Endothelial cell of umbilical vein (primary cell): ENCODE results near the gene PGAP3. TPM values are rescaled to one million over a fixed set of nuclear protein-coding genes. Genes with fewer than 3 reads are reported as not detected.

ENCODE experiments used
- BruUV-seq: library from RNA; stranded (reverse); fragments of 400-500 nt; replicated peaks from 2 replicates; lab custom pipeline; 2021; lab: Mats Ljungman, UMichigan
- CTCF ChIA-PET: fragments of 300-600, 350-600 bp; sonication (Branson Sonifier 250); formaldehyde crosslinking; loops from one replicate; lab custom pipeline; 2021; ENCODE audit warnings: antibody characterized with exemption, inconsistent platforms; lab: Charles Lee
- POLR2A ChIA-PET: fragments of 300-600, 350-600 bp; sonication (Branson Sonifier 250); formaldehyde crosslinking; loops from one replicate; lab custom pipeline; 2021; ENCODE audit warnings: antibody characterized with exemption, inconsistent platforms; lab: Charles Lee
- DNase-seq: peaks from one replicate; pipeline ENCODE4 v3.0.0-alpha.2; 2011; ENCODE audit warnings: low read depth, low spot score
- FAIRE-seq: peaks from 2 replicates; lab custom pipeline; 2011; peaks lifted over from hg19 to GRCh38; lab: Jason Lieb, UNC
- H2AFZ ChIP-seq: 2 replicates; pipeline ENCODE4 v1.6.0; 2012; ENCODE audit warnings: low read depth, low read length, control low read depth, inconsistent platforms
- H3K27ac ChIP-seq: 2 replicates; pipeline ENCODE4 v1.5.1; 2011; ENCODE audit warnings: low read depth, mild to moderate bottlenecking, control low read depth, low read length, moderate library complexity; ENCODE audit not compliant: insufficient read depth
- H3K27me3 ChIP-seq, 2 experiments: 2 replicates each; pipeline versions ENCODE4 v1.6.0 to v1.6.1; 2011; ENCODE audit warnings: low read length in 2 of 2, mixed read lengths in 1 of 2; ENCODE audit not compliant: control insufficient read depth in 2 of 2, insufficient read depth in 2 of 2
- H3K36me3 ChIP-seq, 2 experiments: 2 replicates in 1 of 2; 3 replicates in 1 of 2; pipeline ENCODE4 v1.5.1; 2011; ENCODE audit warnings: low read length in 2 of 2, mild to moderate bottlenecking in 1 of 2, moderate library complexity in 1 of 2; ENCODE audit not compliant: control insufficient read depth in 2 of 2, insufficient read depth in 2 of 2; ENCODE audit errors: extremely low read depth in 1 of 2
- H3K4me1 ChIP-seq: 3 replicates; pipeline ENCODE4 v1.5.1; 2011; ENCODE audit warnings: mild to moderate bottlenecking, low read length; ENCODE audit not compliant: control insufficient read depth, insufficient read depth; ENCODE audit errors: extremely low read depth
- H3K4me2 ChIP-seq: 2 replicates; pipeline ENCODE4 v1.6.1; 2011; ENCODE audit warnings: low read length, control low read depth, mixed read lengths; ENCODE audit not compliant: insufficient read depth
- H3K4me3 ChIP-seq, 3 experiments: fragments of 200-600 bp in 1 of 3; sonication (generic), shearing (Covaris generic) in 1 of 3; replicated peaks in 1 of 3; 2 replicates each; pipeline ENCODE4 v1.5.1; 2011 to 2016; ENCODE audit warnings: control low read depth in 3 of 3, low read length in 3 of 3, mild to moderate bottlenecking in 2 of 3, inconsistent platforms in 1 of 3, low read depth in 1 of 3, moderate library complexity in 1 of 3; ENCODE audit not compliant: insufficient read depth in 1 of 3
- H3K79me2 ChIP-seq: 2 replicates; pipeline ENCODE4 v1.6.0; 2012; ENCODE audit warnings: low read length, inconsistent platforms; ENCODE audit not compliant: control insufficient read depth, insufficient read depth
- H3K9ac ChIP-seq: replicated peaks from 2 replicates; pipeline ENCODE3; 2011; ENCODE audit warnings: low read length, control low read depth; ENCODE audit not compliant: insufficient read depth; ENCODE audit errors: extremely low read depth
- H3K9me1 ChIP-seq: replicated peaks from 3 replicates; pipeline ENCODE4 v1.6.0; 2011; ENCODE audit warnings: mild to moderate bottlenecking, low read length; ENCODE audit not compliant: control insufficient read depth, insufficient read depth; ENCODE audit errors: extremely low read depth
- H3K9me3 ChIP-seq: replicated peaks from 2 replicates; pipeline ENCODE4 v1.5.1; 2012; ENCODE audit warnings: low read length, inconsistent platforms; ENCODE audit not compliant: control insufficient read depth, insufficient read depth
- H4K20me1 ChIP-seq: replicated peaks from 2 replicates; pipeline ENCODE3; 2011; ENCODE audit warnings: mild to moderate bottlenecking, low read length; ENCODE audit not compliant: control insufficient read depth, insufficient read depth; ENCODE audit errors: extremely low read depth
- CTCF ChIP-seq, 2 donors: IDR thresholded peaks; 1 replicate in 1 of 2; 2 replicates in 1 of 2; pipeline ENCODE4 v1.5.1; 2011; ENCODE audit warnings: low read length in 2 of 2, mild to moderate bottlenecking in 2 of 2, moderate library complexity in 2 of 2, control low read depth in 1 of 2, inconsistent platforms in 1 of 2, low read depth in 1 of 2; ENCODE audit not compliant: insufficient read depth in 1 of 2; ENCODE audit errors: extremely low read depth in 1 of 2
- EZH2 ChIP-seq: IDR thresholded peaks from 2 replicates; pipeline ENCODE4 v1.6.1; 2012; ENCODE audit warnings: borderline replicate concordance, low read depth, mild to moderate bottlenecking, moderate library complexity, low read length, inconsistent platforms; ENCODE audit not compliant: severe bottlenecking
- FOS ChIP-seq: IDR thresholded peaks from 2 replicates; pipeline ENCODE4 v1.6.1; 2011; ENCODE audit warnings: mild to moderate bottlenecking, low read length, moderate library complexity, borderline replicate concordance; ENCODE audit not compliant: insufficient read depth
- GATA2 ChIP-seq: IDR thresholded peaks from 2 replicates; pipeline ENCODE4 v1.7.0; 2011; ENCODE audit warnings: low read depth, mild to moderate bottlenecking, moderate library complexity, mixed read lengths, low read length; ENCODE audit not compliant: insufficient read length, insufficient read depth
- JUN ChIP-seq: IDR thresholded peaks from 2 replicates; pipeline ENCODE4 v1.6.1; 2011; ENCODE audit warnings: borderline replicate concordance, low read depth; ENCODE audit not compliant: insufficient read length, insufficient read depth
- MAX ChIP-seq: IDR thresholded peaks from 2 replicates; pipeline ENCODE4 v1.6.1; 2011; ENCODE audit not compliant: insufficient read depth, insufficient read length
- MYC ChIP-seq: IDR thresholded peaks from one replicate; pipeline ENCODE4 v1.6.1; 2011; ENCODE audit warnings: mild to moderate bottlenecking, low read depth, low read length
- POLR2A ChIP-seq: IDR thresholded peaks from 2 replicates; pipeline ENCODE4 v1.6.1; 2012; ENCODE audit warnings: low read depth, mild to moderate bottlenecking, control low read depth, low read length
- POLR2AphosphoS5 ChIP-seq: IDR thresholded peaks from 2 replicates; pipeline ENCODE4 v1.6.1; 2012; ENCODE audit warnings: low read depth, mild to moderate bottlenecking, control low read depth, low read length, moderate library complexity; ENCODE audit not compliant: insufficient read depth
- dilution Hi-C: fragments of 300-500 bp; cut with MboI; formaldehyde crosslinking; loops from one replicate; pipeline ENCODE4 v1.15.0; 2019; ENCODE audit warnings: low sequenced_read_pairs; ENCODE audit not compliant: extremely low pct_ligation_motif_present
- intact Hi-C: fragments of 100-400 bp; cut with micrococcal nuclease; formaldehyde crosslinking; loops from one replicate; pipeline ENCODE4 v1.10.0; 2022
- polyA plus RNA-seq, 4 experiments: library from polyadenylated mRNA; depleted of rRNA in 3 of 4; stranded (reverse) in 3 of 4; unstranded in 1 of 4; fragments of >200 nt; gene quantifications; 2 replicates each; pipeline versions ENCODE4 v1.2.1 to v1.2.3, GENCODE V29; 2011 to 2012; ENCODE audit warnings: missing spikeins in 1 of 4
- total RNA-seq: library from RNA; stranded (reverse); gene quantifications from 2 replicates; pipeline ENCODE4 v1.2.3, GENCODE V29; 2021

The PGAP3 gene
- total and polyA plus RNA-seq, 2 donors (not counting 3 experiments of a cell fraction or from before 2014, with no cell fraction given): 6.4 to 14.9 TPM

- no TSS peak for BruUV-seq
- H3K36me3 ChIP-seq: no peaks in the 10 kb centered on the region
- no peaks in the 10 kb centered on the region for H3K9me1 ChIP-seq
- no peak for DNase-seq
- ChIA-PET POLR2A (no interaction called here), CTCF (interaction anchor here (2.4 to 3.4 kb wide), 3 partner anchors 7 to 79 kb away, joined by 17 to 70 read pairs (median 47); no protein-coding TSS in a partner anchor)
- no peak within 1 kb of the TSS for H2AFZ ChIP-seq
- no peak within 1 kb of the TSS for H3K4me2 ChIP-seq
- dilution Hi-C loops (no loop called here), intact Hi-C loops (loop anchor here (10.0 kb wide), 1 partner anchor 328 kb away; no protein-coding TSS in a partner anchor)
- no peak within 1 kb of the TSS for H3K9ac ChIP-seq
- H3K9me3 ChIP-seq: no peaks in the 10 kb centered on the region
- H3K4me1 ChIP-seq: no peaks in the 10 kb centered on the region
- no peak for FAIRE-seq
- TF ChIP-seq POLR2A (no peak), CTCF (IDR thresholded peaks at IDR 0.05; ENCODE audit: extremely low read depth in 1 of 2, insufficient read depth in 1 of 2, low read depth in 1 of 2, low read length in 2 of 2) (no peak), MAX (no peak), POLR2AphosphoS5 (no peak), GATA2 (no peak), JUN (no peak), FOS (no peak), MYC (no peak), EZH2 (no peak)
- H3K27me3 ChIP-seq: peaks cover 51 to 54% of the 10 kb centered on the region in 2 experiments
- no peak within 1 kb of the TSS for H3K4me3 ChIP-seq
- no peaks in the 10 kb centered on the region for H3K79me2 ChIP-seq
- H4K20me1 ChIP-seq: no peaks in the 10 kb centered on the region
- H3K27ac ChIP-seq: no peak within 1 kb of the TSS
Observed at GRCh38 chr17:39626171-39627046, 61.4 kb downstream of the PGAP3 start, which contains the start of gene PPP1R1B. TSS of gene PPP1R1B (plus strand) at chr17:39626952. CDS start at chr17:39627393, 441 bp downstream.
